GM18951 (cell line): Measurements from ENCODE around the gene ADGRG6.

Experiments
- POLR2A ChIP-seq: IDR thresholded peaks from 4 replicates; pipeline ENCODE4 v1.6.1; 2011; ENCODE audit warnings: mild to moderate bottlenecking; ENCODE audit not compliant: insufficient read length, insufficient read depth; ENCODE audit errors: extremely low read depth
- in situ Hi-C: fragments of 300-500 bp; cut with MboI; formaldehyde crosslinking; loops from one replicate; pipeline ENCODE4 v1.12.0; 2022; ENCODE audit warnings: low sequenced_read_pairs, mixed read lengths, inconsistent platforms; ENCODE audit not compliant: unreplicated experiment

ADGRG6 gene

DNA sequence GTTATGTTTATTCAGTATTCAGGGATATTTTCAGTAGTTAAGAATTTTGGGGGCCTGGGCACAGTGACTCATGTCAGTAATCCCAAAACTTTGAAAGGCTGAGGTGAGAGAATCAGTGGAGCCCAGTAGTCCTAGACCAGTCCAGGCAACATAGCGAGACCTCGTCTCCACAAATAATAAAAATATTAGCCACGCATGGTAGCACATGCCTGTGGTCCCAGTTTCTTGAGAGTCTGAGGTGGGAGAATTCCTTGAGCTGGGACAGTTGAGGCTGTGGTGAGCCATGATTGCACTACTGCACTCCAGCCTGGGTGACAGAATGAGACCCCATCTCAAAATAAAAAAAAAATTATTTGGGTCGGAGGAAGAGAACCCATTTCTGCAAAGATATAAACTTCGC, 20.3 kb downstream of the ADGRG6 start:
- in situ Hi-C loops: no loop called here
- TF ChIP-seq POLR2A: no peak

DNA sequence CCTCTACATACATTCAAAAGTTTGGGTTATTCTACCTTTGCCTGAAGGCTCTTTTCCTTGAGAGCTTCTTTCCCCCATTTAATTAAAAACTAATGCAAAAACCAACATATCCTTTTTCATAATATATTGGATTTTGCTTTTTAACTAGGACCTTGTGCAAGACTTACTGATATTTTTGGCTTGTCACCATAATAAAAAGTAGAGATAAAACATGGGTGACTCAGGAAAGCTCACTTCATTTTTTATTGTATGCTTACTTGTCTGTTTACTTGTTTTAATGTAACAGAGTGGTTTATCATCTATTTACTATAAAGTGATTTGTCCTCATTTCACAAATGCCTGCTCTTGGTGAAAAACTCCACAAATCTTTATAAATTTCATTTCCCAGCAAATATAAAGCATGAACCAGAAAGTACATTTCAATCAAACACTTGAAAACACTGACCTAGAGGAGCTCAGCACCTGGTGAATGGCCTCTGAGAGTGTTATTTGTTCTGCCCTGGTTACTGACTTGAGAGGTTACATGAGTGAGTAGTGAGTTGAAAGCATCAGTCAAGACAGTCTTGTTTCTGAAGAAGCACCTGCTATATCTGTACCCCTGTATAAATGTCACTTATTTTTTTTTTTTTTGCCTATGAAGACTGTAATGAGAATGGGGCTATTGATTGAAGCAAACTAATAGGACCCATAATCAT, 20.8 kb downstream of the ADGRG6 start:
- TF ChIP-seq POLR2A: no peak
- in situ Hi-C loops: no loop called here

- TF ChIP-seq POLR2A: no peak
- in situ Hi-C loops: no loop called here
Measured at GRCh38 chr6:142323377-142323776, 21.6 kb downstream of the ADGRG6 start.

DNA sequence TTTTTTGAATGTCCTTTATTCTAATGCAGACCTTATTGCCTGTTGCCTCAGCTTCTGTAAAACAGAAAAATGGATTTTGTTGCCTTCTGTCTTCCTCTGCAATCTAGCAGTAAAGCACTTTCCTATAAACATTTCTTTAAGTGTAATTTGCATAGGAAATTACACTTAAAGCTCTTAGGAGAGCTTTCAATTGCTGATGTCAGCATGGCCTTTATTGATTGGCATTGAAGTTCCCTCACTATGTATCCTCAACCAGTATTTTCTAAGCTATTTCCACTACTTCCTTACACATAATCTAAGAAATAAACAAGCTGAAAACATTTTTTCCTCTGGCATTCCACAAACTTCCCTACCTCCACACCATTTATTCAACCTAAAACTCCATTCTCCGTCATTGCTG, 22.3 kb downstream of the ADGRG6 start:
- in situ Hi-C loops: no loop called here
- TF ChIP-seq POLR2A: no peak

DNA sequence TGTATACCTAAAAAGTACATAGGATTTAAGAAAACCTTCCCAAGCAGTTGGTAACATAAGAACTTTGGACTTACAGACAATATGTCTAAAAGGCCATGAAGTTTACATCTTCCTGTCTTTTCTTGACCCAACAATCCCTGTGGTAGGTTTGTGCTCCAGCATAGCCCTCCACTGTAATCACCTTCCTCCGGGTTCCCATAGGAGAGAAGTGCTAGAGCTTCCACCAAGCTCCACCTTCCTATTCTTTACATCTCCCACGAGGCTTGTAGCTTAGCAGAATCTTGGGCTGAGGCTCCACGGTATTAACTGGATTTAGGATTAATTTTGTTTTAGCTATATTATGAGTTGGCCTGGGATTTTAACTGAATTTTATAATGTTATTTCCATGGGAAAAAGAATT, 23.3 kb downstream of the ADGRG6 start:
- in situ Hi-C loops: no loop called here
- TF ChIP-seq POLR2A: no peak

- no peak for TF ChIP-seq POLR2A
- in situ Hi-C loops: no loop called here
Measured at GRCh38 chr6:142326540-142326939, 24.7 kb downstream of the ADGRG6 start.

- TF ChIP-seq POLR2A: no peak
- in situ Hi-C loops: no loop called here
Measured at GRCh38 chr6:142328070-142328469, 26.3 kb downstream of the ADGRG6 start.

- in situ Hi-C loops: no loop called here
- no peak for TF ChIP-seq POLR2A
Measured at GRCh38 chr6:142329486-142330113, 27.8 kb downstream of the ADGRG6 start.

GRCh38 chr6:142331075-142331551, 29.3 kb downstream of the ADGRG6 start:
- in situ Hi-C loops: no loop called here
- no peak for TF ChIP-seq POLR2A

GRCh38 chr6:142331601-142332000, 29.8 kb downstream of the ADGRG6 start:
- in situ Hi-C loops: no loop called here
- TF ChIP-seq POLR2A: no peak

DNA sequence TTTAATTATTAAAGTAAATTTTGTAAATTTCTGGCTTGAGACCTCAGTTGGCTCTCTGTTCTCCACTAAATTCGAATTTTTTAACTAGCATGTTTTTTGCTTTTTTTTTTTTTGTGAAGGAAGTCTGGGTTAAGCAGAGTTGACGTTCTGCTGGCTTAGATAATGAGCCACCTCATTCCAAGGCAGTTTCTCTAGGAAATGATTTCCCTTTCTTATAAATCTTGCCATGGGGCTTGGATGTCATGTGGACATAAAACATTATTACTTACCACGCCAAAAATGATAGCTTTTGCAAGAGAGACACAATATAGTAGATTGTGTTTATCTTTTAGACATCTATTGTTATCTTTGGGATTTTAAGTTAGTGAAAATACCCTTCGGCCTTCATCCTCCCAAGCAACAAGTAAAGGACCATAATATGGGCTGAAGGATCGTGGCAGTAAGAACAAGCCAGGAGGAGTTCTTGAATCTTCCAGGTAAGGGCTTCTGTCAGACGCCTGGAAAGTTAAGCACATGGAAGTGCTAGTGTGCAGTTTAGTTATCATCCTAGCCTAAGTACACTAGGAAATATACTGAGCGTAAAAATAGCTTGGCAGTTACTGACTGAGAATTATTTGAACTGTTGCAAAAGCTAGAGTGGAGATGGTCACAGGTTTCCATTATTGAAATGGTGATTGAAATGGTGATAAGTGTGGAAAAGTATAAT, 30.7 kb downstream of the ADGRG6 start:
- in situ Hi-C loops: no loop called here
- no peak for TF ChIP-seq POLR2A

- in situ Hi-C loops: no loop called here
Measured at GRCh38 chr6:142333431-142333830, 31.6 kb downstream of the ADGRG6 start.

GRCh38 chr6:142334294-142334693, 32.5 kb downstream of the ADGRG6 start:
- TF ChIP-seq POLR2A: no peak
- in situ Hi-C loops: no loop called here

More at GRCh38 chr6:142333431-142333830, 31.6 kb downstream of the ADGRG6 start:
- TF ChIP-seq POLR2A: no peak

DNA sequence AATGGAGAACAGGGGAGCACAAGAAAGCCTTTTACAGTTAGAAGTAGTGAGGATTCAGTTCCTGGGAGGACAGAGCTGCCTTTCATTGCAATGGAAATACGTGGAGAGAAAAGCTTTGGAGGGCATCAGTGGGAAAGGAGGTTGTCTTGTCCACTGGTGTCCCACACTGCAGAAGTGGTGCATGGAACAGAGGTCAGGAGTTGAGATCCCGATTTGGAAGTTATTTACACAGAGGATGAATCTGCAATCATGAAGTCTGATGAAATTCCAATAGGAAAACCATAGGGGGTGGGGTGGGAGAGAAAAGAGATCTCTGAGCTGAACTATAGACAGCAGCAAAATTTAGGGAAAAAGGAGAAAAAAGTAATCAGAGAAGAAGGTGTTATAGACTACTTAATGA, 33.6 kb downstream of the ADGRG6 start:
- in situ Hi-C loops: no loop called here
- TF ChIP-seq POLR2A: no peak
